CD4-positive, alpha-beta T cell treated with Interleukin-17A for 1 hour (primary cell): ENCODE results near the gene DAO.
"Not testable (repeated sequence)": the region's sequence is repeated elsewhere in the genome, so short reads cannot be mapped to it uniquely, and the experiment has no call there.

Experiments
- DNase-seq: peaks from one replicate; pipeline ENCODE4 v3.0.0-alpha.2; 2020

DAO gene

GRCh38 chr12:108850854-108851573, 28.9 kb upstream of the DAO start:
- peak; percentile 27 for DNase-seq

GRCh38 chr12:108852674-108853309, 27.1 kb upstream of the DAO start:
- no peak for DNase-seq

DNA sequence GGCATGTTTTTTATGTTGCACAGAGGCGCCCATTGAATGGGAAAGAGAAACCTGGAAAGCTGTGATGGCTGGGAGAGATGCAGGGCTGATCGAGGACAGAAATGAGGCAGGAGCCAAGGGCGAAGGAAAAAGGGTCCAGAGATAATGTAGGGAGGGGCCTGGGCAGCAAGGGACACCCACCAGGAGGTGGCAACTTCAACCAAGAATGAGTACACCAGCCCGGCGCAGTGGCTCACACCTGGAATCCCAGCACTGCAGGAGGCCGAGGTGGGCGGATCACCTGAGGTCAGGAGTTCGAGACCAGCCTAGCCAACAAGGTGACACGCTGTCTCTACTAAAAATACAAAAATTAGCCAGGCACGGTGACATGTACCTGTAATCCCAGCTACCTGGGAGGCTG, 26.5 kb upstream of the DAO start:
- DNase-seq = no peak

GRCh38 chr12:108853981-108854446, 25.9 kb upstream of the DAO start:
- DNase-seq = no peak

- no peak for DNase-seq
Measured at GRCh38 chr12:108854451-108855283, 25.2 kb upstream of the DAO start.

GRCh38 chr12:108855284-108856169, 24.4 kb upstream of the DAO start:
- no peak for DNase-seq

- no peak for DNase-seq
Measured at GRCh38 chr12:108856170-108856427, 23.8 kb upstream of the DAO start.

- peak; percentile 65 for DNase-seq
Measured at GRCh38 chr12:108856428-108857157, 23.3 kb upstream of the DAO start.

DNA sequence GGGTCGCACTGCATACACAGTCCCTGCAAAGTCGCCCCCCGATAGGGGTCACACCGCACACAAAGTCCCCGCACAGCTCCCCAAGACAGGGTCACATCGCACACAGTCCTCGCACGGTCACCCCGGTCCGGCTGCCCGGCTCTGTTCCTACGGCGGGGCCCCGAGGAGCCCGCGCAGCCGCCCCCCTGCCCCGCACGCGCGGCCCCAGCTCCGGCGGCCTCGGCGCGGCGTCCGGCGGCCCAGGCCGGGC, 22.8 kb upstream of the DAO start:
- no peak for DNase-seq

- DNase-seq = no peak
Measured at GRCh38 chr12:108858311-108859074, 21.4 kb upstream of the DAO start.

DNA sequence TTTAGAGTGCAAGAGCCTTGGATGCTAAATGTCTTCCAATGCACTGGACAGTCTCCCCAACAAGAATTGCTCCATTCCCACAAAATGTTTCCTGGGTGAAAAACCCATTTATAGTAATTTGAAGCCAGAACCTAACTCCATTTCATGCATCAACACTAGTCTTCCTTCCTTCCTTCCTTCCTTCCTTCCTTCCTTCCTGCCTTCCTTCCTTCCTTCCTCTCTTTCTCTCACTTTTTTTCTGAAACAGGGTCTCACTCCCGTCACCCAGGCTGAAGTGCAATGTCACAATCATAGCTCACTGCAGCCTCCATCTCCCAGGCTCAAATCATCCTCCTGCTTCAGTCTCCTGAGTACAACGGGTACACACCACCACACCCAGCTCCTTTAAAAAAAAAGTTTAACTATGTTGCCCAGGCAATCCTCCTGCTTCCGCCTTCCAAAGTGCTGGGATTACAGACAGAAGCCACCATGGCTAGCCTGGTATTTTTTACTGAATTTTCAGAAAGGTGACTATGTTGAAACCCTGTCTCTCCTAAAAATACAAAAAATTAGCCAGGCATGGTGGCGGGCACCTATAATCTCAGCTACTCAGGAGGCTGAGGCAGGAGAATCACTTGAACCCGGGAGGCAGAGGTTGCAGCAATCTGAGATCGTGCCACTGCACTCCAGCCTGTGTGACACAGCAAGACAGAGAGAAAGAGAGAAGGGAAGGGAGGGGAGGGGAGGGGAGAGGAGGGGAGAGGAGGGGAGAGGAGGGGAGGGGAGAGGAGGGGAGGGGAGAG, 20.6 kb upstream of the DAO start:
- DNase-seq = not testable (repeated sequence)

DNA sequence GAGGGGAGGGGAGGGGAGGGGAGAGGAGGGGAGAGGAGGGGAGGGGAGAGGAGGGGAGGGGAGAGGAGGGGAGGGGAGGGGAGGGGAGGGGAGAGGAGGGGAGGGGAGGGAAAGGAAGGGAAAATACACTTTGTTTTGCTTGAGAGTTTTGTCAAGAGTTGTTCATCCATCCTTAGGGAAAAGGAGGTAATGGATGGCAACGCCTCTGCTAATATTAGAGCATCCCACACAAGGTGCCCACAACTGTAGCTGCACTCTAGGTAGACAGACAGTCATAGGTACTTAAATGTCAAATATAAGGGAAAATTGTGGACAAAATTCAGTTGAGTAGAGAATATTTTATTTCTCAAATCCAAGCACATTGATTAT, 20.0 kb upstream of the DAO start:
- no peak for DNase-seq

DNA sequence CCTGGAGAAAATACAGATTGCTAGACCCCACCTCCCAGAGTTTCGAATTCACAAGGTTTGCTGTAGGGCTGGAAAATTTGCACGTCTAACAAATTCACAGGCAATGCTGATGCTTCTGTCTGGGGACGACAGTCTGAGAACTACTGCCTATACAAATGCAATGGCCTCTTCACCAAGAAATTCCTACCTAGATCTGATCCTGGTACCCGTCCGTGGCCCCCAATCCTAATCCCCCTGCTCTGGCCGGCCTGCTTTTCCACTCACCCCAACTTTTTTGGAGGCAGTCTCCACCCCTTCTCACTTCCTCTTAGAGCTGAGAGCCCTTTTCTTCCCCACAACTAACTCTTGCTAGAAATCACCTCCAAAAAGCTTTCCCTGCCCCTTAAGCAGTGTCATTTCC, 19.4 kb upstream of the DAO start:
- no peak for DNase-seq

DNA sequence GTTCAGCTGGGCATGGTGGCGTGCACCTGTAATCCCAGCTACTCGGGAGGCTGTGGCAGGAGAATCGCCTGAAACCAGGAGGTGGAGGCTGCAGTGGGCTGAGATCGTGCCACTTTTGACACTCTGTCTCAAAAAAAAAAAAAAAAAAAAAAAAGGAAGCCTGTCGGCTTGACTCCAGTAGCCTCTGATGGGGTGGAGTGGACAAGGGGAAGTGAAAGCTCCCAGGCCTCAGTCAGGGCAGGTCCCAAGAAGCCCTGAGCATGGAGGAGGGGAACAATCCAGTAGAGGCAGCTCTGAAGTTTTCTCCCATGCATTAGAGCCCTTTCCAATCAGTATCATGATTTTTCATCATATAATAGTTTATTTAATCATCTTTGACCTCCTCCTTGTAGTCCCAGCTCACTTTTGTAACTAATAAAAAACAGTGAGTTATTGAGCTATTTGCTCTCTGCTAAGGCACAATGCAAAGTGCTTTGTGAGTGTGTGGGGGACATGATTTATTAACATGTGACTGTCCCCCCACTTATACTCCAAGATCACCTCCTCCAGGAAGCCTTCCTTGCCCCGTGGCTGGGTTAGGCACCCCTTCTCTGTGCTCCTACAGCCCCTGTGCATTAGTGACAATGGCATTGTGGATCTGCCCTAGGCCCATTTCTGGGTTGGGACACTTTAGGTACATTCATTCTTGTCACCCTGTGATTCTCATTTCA, 17.9 kb upstream of the DAO start:
- peak; percentile 31 for DNase-seq

DNA sequence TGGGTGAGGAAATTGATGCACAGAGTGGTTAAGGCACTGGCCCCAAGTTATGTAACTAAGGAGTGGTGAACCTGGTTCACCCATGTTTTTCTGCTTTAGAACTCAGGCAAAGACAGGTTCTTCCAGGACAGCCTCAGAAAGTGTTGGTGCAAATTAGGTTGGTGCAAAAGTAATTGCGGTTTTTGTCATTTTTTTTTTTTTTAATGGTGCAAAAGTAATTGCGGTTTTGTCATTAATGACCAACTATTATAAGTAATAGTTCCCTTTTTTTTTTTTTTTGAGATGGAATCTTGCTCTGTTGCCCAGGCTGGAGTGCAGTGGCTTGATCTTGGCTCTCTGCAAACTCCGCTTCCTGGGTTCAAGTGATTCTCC, 17.3 kb upstream of the DAO start:
- DNase-seq = no peak

- no peak for DNase-seq
Measured at GRCh38 chr12:108865169-108865568, 14.7 kb upstream of the DAO start.

- not testable (repeated sequence) for DNase-seq
Measured at GRCh38 chr12:108866083-108866482, 13.8 kb upstream of the DAO start.

GRCh38 chr12:108868781-108869180, 11.1 kb upstream of the DAO start:
- DNase-seq = no peak

- no peak for DNase-seq
Measured at GRCh38 chr12:108875280-108875679, 4.6 kb upstream of the DAO start.

DNA sequence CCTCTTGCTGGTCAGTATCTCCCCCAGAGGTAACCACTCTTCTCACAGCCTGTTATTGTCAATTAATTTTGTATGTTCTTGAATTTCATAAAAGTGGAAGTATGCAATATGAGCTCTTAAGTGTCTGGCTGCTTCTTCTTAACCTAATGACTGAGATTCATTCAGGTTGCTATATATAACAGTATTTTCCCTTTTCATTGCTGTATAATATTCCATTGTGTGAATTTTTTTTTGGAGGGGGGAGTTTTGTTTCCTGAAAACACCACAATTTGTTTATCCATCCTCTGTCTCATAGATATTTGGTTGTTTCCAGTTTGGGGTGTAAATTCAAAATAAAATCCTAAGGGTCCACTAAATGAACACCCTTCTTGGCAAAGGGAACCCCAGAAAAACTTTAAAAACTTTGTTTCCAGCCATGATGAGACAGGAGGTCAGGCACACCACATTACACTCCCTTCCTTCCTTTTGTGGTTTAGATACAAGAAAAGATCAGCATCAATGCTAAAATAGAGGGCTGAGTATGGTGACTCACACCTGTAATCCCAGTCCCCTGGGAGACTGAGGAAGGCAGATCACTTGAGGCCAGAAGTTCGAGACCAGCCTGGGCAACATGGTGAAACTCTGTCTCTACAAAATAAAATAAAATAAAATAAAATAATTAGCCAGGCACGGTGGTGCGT, 4.1 kb upstream of the DAO start:
- no peak for DNase-seq
